Muscle of back (tissue), 11 donors: ENCODE measurements around the gene MSI2. TPM values are rescaled to one million over a fixed set of nuclear protein-coding genes. Genes with fewer than 3 reads are reported as not detected.

Experiments
- DNase-seq, 3 donors: peaks; one replicate each; pipeline versions ENCODE4 v3.0.0 to v3.0.0-alpha.2; 2013
- polyA plus RNA-seq, 10 donors: library from polyadenylated mRNA; unstranded; fragments of 120-200 nt; gene quantifications; one replicate each; pipeline ENCODE4 v1.2.1, GENCODE V29; 2013; ENCODE audit not compliant: insufficient read length in 10 of 10

MSI2 gene
- polyA plus RNA-seq, 10 donors = 22.9 to 37.2 (median 27.4) TPM

DNA sequence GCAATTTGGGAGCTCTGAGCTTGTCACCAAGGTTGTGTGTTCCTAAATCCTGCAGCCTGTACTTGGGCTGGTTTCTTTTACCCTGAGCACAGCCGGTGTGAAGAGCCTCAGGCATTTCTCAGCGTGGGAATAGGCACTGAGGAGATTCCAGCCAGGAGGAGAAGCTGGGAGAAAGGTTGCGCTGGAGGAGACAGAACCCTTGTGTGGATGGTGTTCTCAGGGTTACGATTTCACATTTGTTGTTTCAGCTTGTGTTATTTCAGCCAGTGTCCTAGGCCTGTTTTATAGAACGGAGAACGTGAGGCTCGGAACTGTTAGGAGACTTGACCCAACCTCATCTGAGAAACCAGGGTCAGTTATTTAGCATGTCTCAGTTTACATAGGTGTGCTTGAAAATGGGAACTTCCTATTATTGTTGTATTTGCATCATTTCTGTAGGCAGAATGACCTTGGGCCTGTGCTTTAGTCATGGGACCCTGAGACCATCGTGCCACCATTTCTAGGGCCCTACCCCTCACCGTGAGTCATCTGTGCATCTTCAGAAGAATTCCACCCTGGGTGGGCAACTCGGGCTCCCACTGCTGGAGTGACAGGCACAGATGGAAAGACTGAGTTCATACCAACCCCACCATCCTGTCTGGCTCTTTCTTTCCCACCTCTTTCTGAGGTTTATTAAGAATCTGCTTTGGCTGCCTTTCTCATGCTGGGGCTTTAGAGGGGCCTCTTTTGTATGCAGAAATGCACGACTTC is 134.9 kb downstream of the MSI2 start:
- DNase-seq = no peak

DNA sequence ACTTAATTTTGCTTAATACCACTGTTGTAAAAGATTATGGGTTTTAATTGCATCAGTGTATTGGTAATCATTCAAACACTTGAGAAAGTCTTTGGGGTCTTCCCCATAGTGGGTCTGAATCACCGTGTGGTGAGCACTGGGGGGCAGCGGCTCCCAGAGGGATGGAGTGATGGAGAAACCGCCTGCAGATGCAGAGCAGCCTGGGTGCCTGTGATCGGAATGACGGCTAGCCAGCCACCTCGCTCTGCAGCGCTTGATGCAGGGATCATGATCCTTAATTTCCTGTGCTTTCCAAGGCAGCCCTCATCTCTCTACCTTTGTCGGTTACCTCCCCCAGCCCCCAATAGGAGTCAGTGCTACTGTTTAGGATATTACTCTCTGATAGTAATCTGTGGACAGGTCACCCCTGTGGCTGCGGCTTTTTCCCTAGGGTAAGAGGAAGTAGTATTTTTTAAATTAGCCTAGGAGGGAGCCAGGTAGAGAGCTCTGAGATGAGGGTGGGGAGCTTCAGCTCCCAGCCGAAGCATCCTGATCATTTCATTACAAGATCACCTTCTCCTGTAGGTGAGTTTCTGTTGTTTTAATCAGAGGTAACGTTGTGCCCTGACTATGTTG is 135.6 kb downstream of the MSI2 start:
- no peak for DNase-seq

DNA sequence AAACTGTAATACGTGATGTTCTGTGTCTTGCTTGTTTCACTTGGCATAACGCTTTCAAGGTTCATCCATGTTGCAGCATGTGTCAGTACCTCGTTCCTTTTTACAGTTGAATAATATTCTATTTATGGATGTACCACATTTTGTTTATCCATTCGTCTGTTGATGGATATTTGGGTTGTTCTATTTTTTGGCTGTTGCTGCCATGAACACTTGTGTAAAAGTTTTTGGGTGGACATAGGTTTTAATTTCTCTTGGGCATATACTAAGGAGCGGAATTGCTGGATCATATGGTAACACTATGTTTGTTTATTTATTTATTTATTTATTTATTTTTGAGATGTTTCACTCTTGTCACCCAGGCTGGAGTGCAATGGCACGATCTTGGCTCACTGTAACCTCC is 137.0 kb downstream of the MSI2 start:
- DNase-seq = no peak

- DNase-seq = no peak
Observed at GRCh38 chr17:57394375-57394774, 138.1 kb downstream of the MSI2 start.

DNA sequence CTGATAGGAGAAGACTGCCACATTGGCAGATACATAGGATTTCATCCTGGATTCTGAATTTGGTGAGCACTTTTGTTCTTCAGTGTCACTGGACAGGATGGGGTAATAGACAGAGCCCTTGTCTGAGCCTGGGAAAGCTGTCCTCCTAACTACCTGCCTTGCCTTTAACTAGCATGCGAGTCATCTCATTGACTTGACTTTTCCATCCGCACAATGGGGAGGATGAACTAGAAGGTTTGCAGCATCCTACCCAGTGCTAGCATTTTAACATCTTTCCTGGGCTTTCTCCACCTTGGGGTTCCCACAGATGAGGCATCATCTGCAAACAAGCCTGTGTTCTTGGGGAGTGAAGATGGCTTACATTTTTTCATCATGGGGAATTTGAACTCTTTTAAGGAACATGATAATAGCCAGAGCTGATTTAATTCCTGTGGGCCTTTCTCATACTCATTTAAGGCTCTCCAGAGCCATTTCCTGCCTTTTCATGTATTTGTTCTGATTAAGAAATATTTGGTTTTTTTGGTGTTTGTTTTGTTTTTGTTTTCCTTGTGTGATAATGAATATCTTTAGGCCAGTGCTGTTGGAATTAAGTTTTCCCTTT is 139.5 kb downstream of the MSI2 start:
- no peak for DNase-seq

DNA sequence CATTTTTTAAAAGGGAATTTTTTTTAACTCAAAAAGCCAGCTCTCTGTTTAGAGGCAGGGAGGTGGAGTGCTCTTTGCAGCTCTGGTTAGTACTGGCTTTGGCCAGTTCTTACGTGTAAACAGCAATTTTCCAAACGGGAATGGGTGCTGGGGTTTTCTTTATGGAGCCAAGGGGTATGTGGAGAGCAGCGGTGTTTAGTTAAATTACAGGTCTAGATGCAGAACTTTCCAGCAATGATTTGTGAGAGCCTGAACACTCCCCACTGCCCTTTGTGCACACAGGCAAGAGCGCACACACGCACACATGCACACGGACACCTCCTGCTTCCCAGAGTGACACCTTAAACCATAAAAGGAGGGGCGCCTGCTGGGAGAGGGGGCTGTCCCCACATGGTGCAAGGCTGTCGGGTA is 140.2 kb downstream of the MSI2 start:
- no peak for DNase-seq

DNA sequence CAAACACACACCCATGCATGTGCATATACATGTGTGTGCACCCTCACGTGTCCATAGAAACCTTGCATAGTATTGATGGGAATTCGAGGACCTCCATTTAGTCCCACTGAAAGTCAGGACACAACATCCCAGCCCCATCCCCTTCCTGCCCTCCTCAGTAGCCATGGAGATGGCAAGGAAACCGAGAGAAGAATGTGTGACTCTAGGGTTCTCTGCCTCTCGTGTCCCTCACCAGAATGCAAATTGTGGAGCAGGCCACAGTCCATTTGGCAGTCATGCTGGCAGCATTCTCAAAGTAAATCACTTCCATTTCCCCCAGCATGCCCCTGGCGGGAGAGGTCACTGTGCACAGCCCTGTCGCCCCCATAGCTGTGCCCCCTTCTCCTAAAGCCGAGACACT is 141.1 kb downstream of the MSI2 start:
- no peak for DNase-seq

DNA sequence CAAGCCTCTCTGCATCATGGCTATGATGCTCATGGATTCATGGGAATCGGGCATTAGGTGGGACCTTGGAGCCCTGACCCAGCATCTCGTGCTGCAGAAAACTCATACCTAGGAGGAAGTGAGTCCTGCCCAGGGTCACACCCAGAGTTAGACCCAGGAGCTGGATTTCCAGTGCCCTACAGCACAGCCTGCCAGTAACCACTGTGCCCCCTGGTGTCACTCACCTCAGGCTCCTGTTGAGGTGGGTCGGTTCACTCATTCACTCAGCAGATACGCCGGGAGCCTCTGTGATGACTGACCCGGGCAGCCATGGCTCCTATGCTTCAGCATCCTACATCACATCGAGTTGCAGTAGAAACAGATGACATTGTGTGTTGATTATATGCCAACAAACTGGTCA is 143.4 kb downstream of the MSI2 start:
- no peak for DNase-seq

DNA sequence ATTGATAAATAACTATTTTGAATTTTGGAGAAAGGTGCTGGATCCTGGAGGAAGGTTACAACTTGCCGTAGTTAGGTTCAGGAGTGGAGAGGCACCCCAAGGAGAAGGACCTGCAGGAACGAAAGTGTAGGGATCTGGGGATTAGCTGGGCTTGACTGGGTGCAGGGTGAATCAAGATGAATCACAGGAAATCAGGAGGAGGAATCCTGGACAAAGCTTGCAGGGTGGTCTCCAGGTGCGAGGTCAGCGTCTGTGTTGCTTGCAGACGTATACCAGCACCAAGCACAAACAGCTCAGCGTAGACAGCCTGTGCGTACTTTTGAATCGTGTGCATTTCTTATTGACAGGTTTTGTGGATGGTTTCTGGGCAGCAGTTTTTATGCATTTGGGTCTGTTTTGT is 144.3 kb downstream of the MSI2 start:
- no peak for DNase-seq

DNA sequence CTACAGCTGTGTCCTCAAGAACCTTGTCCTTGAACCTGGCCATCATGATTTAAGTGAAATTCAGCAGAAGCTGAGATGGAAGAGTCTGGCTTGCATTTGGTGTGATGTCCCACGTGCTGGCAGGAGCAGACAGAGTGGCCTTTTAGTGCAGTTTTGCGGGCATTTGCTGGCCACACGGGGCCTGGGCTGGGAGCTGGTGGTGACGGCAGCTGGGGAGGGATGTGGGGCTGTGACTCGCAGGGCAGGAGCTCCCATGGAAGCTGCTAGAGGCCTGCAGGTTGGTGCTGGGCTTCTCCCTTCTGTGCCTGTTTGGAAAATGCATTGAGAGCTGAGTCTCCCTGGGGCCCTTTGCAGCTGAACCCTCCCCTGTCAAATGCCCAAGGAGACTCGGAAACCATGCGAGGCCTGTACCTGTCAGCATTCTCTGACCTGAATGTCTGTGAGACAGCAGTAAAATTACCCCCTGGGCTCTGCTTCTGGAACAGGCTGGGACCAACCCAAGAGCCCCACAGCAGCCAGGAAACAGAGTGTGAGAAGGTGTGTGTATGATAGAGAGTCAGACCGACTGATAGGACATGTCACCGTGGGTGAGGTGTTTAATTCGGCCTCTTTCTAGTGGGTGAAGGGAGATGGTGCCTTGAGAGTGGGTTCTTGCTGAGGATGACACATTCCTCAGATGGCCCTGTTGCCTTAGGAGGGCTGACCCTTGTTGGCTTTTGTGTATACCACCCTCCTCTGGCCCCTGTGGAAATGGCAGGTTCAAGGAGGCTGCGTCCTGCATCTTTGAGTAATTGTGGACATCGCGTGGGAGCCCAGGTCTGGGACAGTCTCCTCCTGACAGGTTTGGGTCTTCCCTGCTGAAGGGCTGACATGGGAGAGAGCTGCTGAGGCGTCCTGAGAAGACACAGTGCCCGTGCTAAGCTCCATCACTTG is 145.5 kb downstream of the MSI2 start:
- DNase-seq = no peak

GRCh38 chr17:57402681-57403180 is 146.4 kb downstream of the MSI2 start:
- no peak for DNase-seq

DNA sequence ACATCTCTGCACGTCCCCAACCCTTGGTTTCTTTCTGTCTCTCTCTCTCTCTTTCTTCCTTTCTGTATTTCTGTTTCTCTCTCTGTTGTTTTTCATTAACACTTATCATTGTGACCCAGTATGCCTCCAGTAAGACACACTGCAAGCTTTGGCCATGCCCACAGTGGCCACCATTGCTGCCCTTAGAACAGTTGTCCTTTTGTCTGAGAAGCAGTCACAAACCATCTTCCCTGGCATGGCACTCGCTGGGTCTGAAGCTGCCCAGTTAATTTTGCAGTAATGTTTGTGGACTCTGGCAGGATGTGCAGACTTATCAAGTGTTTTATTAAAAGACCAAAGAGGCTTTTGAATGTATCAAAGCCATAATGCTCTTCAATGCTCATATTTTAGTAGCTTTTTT is 146.9 kb downstream of the MSI2 start:
- DNase-seq = no peak

- DNase-seq = no peak
Observed at GRCh38 chr17:57404073-57404472, 147.8 kb downstream of the MSI2 start.

DNA sequence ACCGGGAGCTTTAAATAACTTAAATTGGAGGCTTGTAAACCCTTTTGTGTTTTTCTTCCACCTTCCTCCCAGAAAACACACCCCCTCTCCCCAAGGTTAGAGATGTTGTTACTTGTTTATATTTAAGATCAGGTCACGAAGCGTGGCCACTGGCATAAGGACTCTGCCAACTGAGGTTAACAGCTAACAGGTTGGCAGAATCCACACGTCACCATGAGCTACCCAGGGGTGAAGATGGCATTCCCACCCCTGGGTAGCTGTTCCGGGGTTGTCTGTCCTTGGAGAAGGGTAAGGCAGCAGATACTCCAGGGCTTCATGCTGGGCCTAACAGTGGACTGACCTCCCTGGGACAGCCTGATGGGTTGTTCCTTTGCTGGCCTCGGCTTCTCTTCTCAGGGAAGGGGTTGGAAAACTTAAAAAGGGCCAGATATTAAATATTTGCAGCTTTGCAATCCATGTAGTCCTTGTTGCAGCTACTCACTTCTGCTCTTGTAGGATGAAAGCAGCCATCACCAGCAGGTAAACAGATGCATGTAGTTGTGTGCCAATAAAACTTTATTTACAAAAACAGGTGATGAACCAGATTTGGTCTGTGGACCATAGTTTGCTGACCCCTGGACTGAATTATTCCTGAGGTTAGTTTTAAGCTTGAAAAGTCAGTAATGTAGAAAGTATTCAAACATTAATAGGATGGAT is 148.6 kb downstream of the MSI2 start:
- no peak for DNase-seq

DNA sequence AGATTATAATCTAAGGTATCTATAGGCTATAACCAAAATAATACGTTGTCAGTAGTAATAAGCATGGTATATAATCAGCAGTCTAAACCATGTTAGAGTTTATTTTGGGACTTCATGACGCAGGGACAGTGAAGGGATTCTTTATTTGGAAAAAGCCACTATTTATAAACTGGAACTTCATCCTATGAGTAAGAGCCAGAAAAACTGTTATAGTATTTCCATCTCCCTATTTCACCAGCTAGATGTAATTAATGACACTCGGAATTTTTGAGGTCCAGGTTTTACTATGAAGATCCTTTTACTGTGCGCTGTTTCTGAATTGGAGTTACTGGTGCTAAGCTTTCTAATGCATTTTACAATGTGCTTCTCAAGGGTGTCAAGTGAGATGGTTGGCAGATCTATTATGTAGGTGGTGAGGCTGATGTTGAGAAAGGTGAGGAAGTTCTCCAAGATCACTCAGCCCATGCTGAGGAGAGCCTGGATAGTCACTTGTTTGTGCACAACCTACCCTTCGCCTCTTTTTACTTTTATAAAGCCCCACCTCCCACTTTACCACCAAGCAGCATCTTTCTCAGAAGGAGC is 149.3 kb downstream of the MSI2 start:
- peak in 1 of 3 donors; percentile 24 for DNase-seq

DNA sequence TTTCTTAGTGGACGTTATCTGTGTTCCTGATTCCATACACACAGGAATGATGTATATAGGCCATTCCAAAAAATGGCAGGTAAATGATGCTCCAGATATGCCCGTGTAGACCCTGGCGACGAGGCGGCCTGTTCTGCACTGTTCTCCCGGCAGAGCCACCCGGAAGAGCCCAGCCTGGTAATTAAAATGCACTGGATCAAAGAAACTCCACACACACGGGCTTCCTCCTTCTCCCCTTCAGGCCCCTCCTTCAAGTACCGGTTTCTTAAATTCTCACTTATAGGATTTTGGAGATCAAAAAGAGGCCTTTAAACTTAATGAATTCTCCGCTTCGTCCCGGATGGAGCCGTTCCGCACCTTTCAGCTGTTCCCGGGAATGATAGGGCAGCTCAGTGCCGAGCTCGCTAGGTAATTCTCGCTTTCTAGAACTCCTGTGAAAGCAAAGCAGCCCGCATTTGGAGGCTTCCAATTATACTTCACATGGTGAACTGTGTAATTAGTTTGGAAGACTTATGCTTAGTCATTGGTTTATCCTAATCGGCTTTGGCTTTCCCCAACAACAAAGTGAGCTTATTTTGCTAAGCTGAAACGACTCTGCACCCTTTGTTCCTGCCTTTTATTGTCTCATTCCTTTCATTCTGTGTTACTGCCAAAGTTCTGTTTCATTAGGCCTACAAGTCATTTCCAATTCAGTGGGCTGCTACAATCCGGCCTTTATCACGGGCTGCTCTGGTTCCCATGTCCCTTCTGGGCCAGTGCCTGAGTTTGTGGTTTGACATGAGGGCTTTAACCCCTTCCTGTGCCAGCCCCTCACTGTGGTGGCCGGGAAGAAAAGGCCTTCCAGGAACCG is 150.0 kb downstream of the MSI2 start:
- no peak for DNase-seq

DNA sequence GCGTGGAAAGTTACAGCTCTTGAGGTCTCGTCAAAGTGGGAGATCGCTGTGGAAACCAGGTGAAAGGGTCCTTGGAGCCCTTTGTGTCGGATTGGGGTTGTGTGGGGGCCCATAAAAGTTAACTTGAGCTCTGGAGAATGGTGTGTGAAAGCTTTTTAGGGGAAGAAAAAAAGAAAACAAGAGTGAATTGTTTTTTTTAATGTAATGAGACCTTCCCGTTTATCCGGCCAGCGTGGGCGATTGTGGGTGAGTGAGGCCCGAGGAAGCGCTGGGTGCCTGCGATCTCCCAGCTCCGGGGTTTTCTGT is 150.6 kb downstream of the MSI2 start:
- DNase-seq = no peak

- no peak for DNase-seq
Observed at GRCh38 chr17:57407287-57408070, 151.2 kb downstream of the MSI2 start.

- DNase-seq = no peak
Observed at GRCh38 chr17:57408071-57408811, 151.9 kb downstream of the MSI2 start.
